H1 (cell line): Measurements from ENCODE around the gene NIFK. TPM values are rescaled to one million over a fixed set of nuclear protein-coding genes. Genes with fewer than 3 reads are reported as not detected.

Experiments used
- CEBPB ChIP-seq: IDR thresholded peaks from 2 replicates; pipeline ENCODE4 v1.6.1; 2012; ENCODE audit warnings: low read depth, low read length
- CHD2 ChIP-seq: IDR thresholded peaks from 2 replicates; pipeline ENCODE4 v1.6.1; 2012; ENCODE audit warnings: low read length, improper control_type of control experiment
- CTCF ChIP-seq, 3 experiments: IDR thresholded peaks; 1 replicate in 2 of 3; 2 replicates in 1 of 3; pipeline versions ENCODE4 v1.5.1 to v1.6.1; 2011; ENCODE audit warnings: low read length in 3 of 3, mild to moderate bottlenecking in 3 of 3, inconsistent platforms in 2 of 3, low read depth in 1 of 3, moderate library complexity in 1 of 3; ENCODE audit not compliant: insufficient read depth in 1 of 3; ENCODE audit errors: control extremely low read depth in 1 of 3
- RBBP5 ChIP-seq: IDR thresholded peaks from 2 replicates; pipeline ENCODE4 v1.7.1; 2012; ENCODE audit warnings: low read depth, mild to moderate bottlenecking, inconsistent platforms, low read length, moderate library complexity, borderline replicate concordance
- polyA plus RNA-seq, 7 experiments: library from polyadenylated mRNA; depleted of rRNA in 3 of 7; stranded (reverse) in 5 of 7; unstranded in 2 of 7; fragments of >200 nt in 5 of 7; fragments of 200-250 nt in 2 of 7; gene quantifications; 1 replicate in 5 of 7; 2 replicates in 1 of 7; 4 replicates in 1 of 7; pipeline versions ENCODE4 v1.2.1 to v1.2.3, GENCODE V29; 2011 to 2013; ENCODE audit warnings: missing spikeins in 2 of 7, mixed read lengths in 2 of 7
- total RNA-seq: library from RNA; stranded (reverse); fragmentation: NEBNext Ultra II Directional; extraction: Animal tissue kit (Norgen Biotek cat#: 25700); gene quantifications from 2 replicates; pipeline ENCODE4 v1.2.1, GENCODE V29; 2021
- TF ChIP-seq, protein P1 (sequence below): IDR thresholded peaks from 2 replicates; pipeline ENCODE4 v1.6.1; 2011; ENCODE audit warnings: low read length, improper control_type of control experiment

The NIFK gene
- total and polyA plus RNA-seq, 2 of the 8 experiments (the other 6 are each of a cell fraction or from before 2014, with no cell fraction given) = 24.4 to 117 TPM

GRCh38 chr2:121690095-121690494, 46.6 kb downstream of the NIFK start (continued):
- TF ChIP-seq CTCF (IDR thresholded peaks at IDR 0.05; ENCODE audit: control extremely low read depth in 1 of 3, insufficient read depth in 1 of 3, low read depth in 1 of 3, low read length in 3 of 3) = no peak
- no peak for TF ChIP-seq CEBPB
- TF ChIP-seq, protein P1, sequence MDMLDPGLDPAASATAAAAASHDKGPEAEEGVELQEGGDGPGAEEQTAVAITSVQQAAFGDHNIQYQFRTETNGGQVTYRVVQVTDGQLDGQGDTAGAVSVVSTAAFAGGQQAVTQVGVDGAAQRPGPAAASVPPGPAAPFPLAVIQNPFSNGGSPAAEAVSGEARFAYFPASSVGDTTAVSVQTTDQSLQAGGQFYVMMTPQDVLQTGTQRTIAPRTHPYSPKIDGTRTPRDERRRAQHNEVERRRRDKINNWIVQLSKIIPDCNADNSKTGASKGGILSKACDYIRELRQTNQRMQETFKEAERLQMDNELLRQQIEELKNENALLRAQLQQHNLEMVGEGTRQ = no peak
- no peak for TF ChIP-seq RBBP5
- no peak for TF ChIP-seq CHD2
